NCI-H510A treated with DMSO at 0.1 percent for 48 hours (cell line): ENCODE results near the gene CDH20.

Experiments
- DNase-seq: peaks from one replicate; lab custom pipeline; 2025; lab: John Stamatoyannopoulos, UW

The CDH20 gene

GRCh38 chr18:61575419-61575818, 242.2 kb downstream of the CDH20 start:
- DNase-seq, result no peak

GRCh38 chr18:61578846-61579245, 245.6 kb downstream of the CDH20 start:
- no peak for DNase-seq

GRCh38 chr18:61579581-61579980, 246.4 kb downstream of the CDH20 start:
- no peak for DNase-seq

GRCh38 chr18:61580046-61580445, 246.8 kb downstream of the CDH20 start:
- no peak for DNase-seq

- peak; percentile 89 for DNase-seq
Observed at GRCh38 chr18:61581578-61582201, 248.5 kb downstream of the CDH20 start.

- no peak for DNase-seq
Observed at GRCh38 chr18:61582202-61582710, 249.0 kb downstream of the CDH20 start.

- no peak for DNase-seq
Observed at GRCh38 chr18:61583548-61583947, 250.3 kb downstream of the CDH20 start.

GRCh38 chr18:61587865-61588264, 254.6 kb downstream of the CDH20 start:
- no peak for DNase-seq

- DNase-seq, result no peak
Observed at GRCh38 chr18:61589053-61589723, 256.0 kb downstream of the CDH20 start.

- DNase-seq, result no peak
Observed at GRCh38 chr18:61589724-61590065, 256.5 kb downstream of the CDH20 start.

GRCh38 chr18:61591253-61591652, 258.0 kb downstream of the CDH20 start:
- DNase-seq, result no peak

GRCh38 chr18:61595615-61596251, 262.5 kb downstream of the CDH20 start:
- DNase-seq, result no peak

- no peak for DNase-seq
Observed at GRCh38 chr18:61596296-61596695, 263.1 kb downstream of the CDH20 start.

- no peak for DNase-seq
Observed at GRCh38 chr18:61597316-61597715, 264.1 kb downstream of the CDH20 start.

GRCh38 chr18:61600422-61600821, 267.2 kb downstream of the CDH20 start:
- DNase-seq, result no peak

- DNase-seq, result no peak
Observed at GRCh38 chr18:61602836-61603235, 269.6 kb downstream of the CDH20 start.
